Erythroblast (primary cell): ENCODE data around the gene SELENOW.
"Not testable (repeated sequence)": the region's sequence is repeated elsewhere in the genome, so short reads cannot be mapped to it uniquely, and the experiment has no call there.

ENCODE experiments used
- DNase-seq, 2 experiments: peaks; one replicate each; lab custom pipeline; 2025; lab: John Stamatoyannopoulos, UW
- GATA1 ChIP-seq: IDR thresholded peaks from 2 replicates; pipeline ENCODE4 v1.6.1; 2011; ENCODE audit warnings: low read depth, mild to moderate bottlenecking, control low read depth, low read length, moderate library complexity
- POLR2A ChIP-seq: IDR thresholded peaks from 2 replicates; pipeline ENCODE4 v1.6.1; 2011; ENCODE audit warnings: mild to moderate bottlenecking, low read length

SELENOW gene

DNA sequence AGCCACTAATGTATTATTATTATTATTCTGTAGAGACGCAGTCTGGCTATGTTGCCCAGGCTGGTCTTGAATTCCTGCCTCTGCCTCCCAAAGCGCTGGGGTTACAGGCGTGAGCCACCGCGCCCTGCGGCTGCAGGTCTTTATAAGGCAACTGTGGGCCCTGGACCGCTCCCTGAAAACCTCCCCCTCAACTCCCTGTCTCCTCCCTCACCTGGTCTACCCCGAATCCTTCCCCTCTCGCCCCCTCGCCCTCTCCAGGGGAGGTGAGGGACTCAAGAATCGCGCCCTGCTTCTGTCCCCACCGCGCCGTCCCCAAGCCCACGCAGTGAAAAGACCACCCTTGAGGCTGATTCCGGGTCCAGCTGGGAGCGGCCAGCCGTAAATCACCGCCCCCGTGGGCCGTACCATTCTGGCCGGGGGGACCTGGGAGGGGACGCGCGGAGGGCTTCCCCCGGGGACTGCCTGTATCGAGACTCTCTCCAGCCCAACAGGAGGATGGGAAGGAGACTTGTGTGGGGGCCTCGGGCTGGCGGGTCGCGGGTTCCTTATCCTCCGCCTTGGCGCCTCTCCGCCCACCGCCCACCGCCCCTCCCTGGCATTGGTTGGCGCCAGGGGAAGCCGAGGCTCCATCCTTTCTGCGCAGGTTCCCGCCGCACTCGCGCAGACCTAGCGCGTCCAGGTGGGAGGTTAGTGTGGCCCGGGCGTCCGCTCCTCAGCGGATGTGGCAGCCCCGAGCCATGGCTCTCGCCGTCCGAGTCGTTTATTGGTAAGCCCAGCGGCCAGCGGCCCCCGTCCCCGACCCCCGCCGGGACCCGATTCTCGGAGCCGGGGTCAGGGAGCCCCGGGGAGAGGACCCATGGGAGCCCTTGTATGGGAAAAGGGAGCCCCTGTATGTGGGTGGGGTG is at the start of gene SELENOW:
Gene SELENOW, plus strand, starts transcription at position 655 of the 905 bp plus-strand sequence. Its CDS starts 83 bp downstream, at position 738.
- peak; percentile 29 for TF ChIP-seq POLR2A
- no peak for TF ChIP-seq GATA1

DNA sequence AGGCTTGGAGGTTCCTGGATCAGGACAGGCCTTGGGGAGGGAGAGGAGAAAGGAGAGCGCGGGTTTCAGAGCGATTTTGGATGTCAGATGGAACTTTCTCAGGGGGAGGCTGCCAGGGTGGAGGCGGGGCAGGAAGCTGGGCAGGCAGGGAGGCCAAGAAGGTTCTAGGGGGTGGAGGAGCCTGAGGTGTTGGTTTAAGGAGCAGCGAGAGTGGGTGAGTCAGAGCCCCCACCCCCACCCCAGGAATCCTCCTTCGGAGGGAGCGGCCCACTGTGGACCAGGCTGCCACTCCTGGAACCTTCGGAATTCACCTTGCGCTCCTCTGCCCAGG is 49.1 kb upstream of the SELENOW start:
- TF ChIP-seq GATA1 (no peak), POLR2A (no peak)
- DNase-seq: peak in 1 of 2 experiments; percentile 16

More for the DNA sequence above, at the start of gene SELENOW:
- peak; percentile 73 to 80 for DNase-seq

- peak; percentile 62 to 68 for DNase-seq
- TF ChIP-seq POLR2A (no peak), GATA1 (no peak)
Observed at GRCh38 chr19:47729799-47730520, 48.5 kb upstream of the SELENOW start.

- no peak for DNase-seq
- TF ChIP-seq GATA1: no peak
- no peak for TF ChIP-seq POLR2A
Observed at GRCh38 chr19:47730521-47730889, 48.0 kb upstream of the SELENOW start.

DNA sequence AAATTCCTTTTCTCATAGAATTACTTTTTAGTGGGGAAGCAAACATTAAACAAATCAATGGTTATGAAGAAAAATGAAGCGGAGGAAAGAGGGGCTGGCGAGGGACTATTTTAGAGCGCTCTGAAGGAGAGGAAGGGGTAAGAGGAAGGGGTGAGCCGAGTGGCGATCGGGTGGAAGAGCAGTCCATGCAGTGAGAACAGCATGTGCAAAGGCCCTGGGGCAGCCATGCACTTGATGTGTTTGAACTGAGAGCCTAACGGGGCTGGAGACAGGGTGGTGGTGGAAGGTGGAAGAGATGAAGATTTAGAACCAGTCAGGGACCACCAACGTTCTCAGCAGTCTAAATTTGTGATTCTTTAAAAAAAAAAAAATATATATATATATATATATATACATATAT is 47.6 kb upstream of the SELENOW start:
- no peak for TF ChIP-seq POLR2A
- TF ChIP-seq GATA1: no peak

DNA sequence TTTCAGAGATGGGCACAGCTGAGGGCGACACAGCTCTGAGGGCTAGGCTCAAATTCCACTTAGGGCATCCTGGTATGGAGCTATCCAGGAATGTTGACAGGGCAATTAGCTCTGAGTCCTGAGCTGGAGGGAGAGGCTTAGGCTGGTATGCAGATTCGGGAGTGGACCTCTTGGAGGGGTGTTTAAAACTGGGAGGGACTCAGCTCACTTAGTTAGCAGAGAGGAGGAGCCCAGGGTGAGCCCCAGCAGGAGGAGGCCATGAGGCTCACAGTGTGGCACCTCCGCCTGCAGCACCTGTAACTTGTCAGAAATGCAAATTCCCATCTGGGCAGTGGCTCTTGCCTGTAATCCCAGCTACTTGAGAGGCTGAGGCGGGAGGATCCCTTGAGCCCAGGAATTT is 43.4 kb upstream of the SELENOW start:
- TF ChIP-seq POLR2A (no peak), GATA1 (no peak)
- no peak for DNase-seq

More for the DNA sequence above, 47.6 kb upstream of the SELENOW start:
- no peak for DNase-seq

DNA sequence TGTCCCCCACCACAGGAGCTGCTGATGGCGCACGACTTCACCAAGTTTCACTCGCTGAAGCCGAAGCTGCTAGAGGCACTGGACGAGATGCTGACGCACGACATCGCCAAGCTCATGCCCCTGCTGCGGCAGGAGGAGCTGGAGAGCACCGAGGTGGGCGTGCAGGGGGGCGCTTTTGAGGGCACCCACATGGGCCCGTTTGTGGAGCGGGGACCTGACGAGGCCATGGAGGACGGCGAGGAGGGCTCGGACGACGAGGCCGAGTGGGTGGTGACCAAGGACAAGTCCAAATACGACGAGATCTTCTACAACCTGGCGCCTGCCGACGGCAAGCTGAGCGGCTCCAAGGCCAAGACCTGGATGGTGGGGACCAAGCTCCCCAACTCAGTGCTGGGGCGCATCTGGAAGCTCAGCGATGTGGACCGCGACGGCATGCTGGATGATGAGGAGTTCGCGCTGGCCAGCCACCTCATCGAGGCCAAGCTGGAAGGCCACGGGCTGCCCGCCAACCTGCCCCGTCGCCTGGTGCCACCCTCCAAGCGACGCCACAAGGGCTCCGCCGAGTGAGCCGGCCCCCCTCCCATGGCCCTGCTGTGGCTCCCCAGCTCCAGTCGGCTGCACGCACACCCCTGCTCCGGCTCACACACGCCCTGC is 37.5 kb upstream of the SELENOW start:
- no peak for DNase-seq
- no peak for TF ChIP-seq POLR2A
- no peak for TF ChIP-seq GATA1

DNA sequence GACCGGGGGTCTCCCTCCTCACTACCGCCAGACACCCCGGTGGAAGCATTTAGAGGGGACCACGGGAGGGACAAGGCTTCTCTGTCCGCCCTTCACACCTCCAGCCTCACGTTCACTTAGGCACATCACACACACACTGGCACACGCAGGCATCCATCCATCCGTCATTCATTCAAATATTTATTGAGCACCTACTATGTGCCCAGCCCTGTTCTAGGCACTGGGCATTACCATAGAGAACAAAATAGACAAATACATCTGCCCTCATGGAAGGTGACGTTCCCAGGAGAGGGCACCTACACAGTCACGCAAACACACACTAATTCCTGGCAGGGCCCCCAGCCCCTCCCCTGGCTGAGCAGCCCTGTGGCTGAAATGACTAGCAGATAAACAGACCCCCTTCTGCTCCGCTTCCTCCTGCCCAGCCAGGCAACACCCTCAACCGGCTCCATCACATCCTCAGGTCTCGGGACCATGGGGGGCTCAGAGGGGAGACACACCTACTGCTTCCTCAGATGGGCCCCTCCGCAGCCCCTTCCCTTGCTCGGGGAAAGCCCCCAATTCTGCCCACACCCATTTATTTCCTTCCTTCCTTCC is 36.9 kb upstream of the SELENOW start:
- TF ChIP-seq POLR2A (no peak), GATA1 (no peak)
- no peak for DNase-seq

DNA sequence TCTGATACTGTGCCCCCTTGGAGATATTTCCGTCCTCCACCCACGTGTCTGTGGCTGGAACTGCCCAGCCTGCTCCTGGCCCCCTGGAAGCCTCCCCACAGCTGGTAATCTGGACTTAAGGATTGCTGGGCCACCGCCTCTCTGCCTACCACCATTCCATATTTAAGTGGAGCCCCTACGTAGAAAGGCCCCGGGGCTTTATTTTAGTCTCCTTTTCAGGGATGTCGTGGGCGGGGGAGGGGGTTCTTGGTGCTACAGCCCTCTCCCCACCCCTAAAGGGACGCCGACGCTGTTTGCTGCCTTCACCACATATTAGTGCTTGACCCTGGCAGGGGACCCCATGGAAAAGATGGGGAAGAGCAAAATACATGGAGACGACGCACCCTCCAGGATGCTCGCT is 35.9 kb upstream of the SELENOW start:
- no peak for DNase-seq
- TF ChIP-seq GATA1 (no peak), POLR2A (no peak)

DNA sequence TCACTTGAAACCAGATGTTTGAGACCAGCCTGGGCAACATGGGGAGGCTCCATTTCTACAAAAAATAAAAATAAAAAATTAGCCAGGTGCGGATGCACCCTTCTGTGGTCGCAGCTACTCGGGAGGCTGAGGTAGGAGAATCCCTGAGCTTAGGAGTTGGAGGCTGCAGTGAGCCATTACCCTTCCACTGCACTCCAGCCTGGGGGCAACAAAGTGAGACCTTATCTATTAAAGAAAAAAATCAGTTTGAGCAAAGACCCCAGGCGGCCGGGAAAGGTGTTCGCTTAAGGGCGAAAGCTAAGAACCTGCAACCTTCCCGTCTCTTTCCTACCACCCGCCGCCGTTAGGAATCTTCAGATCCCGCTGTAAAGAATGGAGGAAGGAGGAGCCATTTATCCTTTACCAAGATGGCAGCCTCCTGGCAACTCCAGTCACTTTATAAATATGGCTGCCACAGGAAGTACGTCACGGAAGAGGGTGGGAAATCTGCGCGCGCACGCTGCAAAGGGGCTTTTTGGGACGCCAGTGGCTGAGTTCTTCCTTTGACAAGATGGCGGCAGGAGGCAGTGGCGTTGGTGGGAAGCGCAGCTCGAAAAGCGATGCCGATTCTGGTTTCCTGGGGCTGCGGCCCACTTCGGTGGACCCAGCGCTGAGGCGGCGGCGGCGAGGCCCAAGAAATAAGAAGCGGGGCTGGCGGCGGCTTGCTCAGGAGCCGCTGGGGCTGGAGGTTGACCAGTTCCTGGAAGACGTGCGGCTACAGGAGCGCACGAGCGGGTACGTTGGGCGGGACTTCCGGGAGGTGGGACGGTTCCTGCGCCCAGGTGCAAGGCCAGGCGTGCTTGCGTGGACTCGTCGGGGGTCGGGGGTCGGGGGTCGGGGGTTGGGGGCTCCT is 33.2 kb upstream of the SELENOW start, which contains the start of gene NOP53:
Gene NOP53, plus strand, starts transcription at position 537 of the 892 bp plus-strand sequence. Its CDS starts 14 bp downstream, at position 551.
- TF ChIP-seq POLR2A (peak; percentile 90), GATA1 (no peak)
- DNase-seq: peak; percentile 97 to 99

GRCh38 chr19:47746129-47746528 is 32.4 kb upstream of the SELENOW start:
- DNase-seq: not testable (repeated sequence)

GRCh38 chr19:47749326-47749725 is 29.2 kb upstream of the SELENOW start:
- TF ChIP-seq GATA1: no peak
- TF ChIP-seq POLR2A: no peak
- no peak for DNase-seq
